ENCODE data around the gene ZMYM1. TPM values are rescaled to one million over a fixed set of nuclear protein-coding genes. Genes with fewer than 3 reads are reported as not detected.

ZMYM1 gene
- total and polyA plus RNA-seq, 2 of the 8 experiments (the other 6 are each of a cell fraction or from before 2014, with no cell fraction given) = 10.0 to 41.3 TPM

DNA sequence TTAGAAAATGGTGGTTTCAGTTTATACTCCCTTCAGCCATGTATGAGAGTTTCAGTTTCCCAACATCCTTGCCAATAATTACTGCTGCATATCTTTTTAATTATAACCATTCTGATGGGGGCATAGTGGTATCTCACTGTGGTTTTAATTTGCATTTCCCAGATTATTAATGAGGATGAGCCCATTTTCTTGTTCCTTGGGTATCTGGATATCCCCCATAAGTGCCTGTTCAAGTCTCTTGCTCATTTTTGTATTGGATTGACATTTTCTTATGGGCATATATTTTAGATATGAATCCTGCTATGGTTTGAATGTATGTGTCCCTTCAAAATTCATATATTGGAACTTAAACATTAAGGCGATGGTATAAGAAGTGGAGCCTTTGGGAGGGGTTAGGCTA is 45.8 kb upstream of the ZMYM1 start:
- H2AFZ ChIP-seq (ENCODE audit: low read length) = no peak overlapping the region
- H3K9me3 ChIP-seq (ENCODE audit: insufficient read depth in 2 of 2, low read depth in 1 of 2, low read length in 1 of 2) = peaks cover 4 to 13% of the 10 kb centered on the region in 2 experiments; a peak in 3 of 4 replicates
- no peak for FAIRE-seq

More for the DNA sequence above, 45.8 kb upstream of the ZMYM1 start:
- Histone ChIP-seq H4K91ac (replicated peaks; ENCODE audit: insufficient read length, low read length) (no peak overlapping the region), H3K27me3 (replicated peaks in 1 of 4; ENCODE audit: control insufficient read depth in 3 of 4, extremely low read depth in 1 of 4, insufficient read depth in 3 of 4, low read length in 3 of 4) (no peaks in the 10 kb centered on the region), H4K8ac (ENCODE audit: extremely low read depth, insufficient read depth, low read length) (no peak overlapping the region), H2AK5ac (ENCODE audit: low read depth, low read length) (no peak overlapping the region), H3K9ac (replicated peaks in 1 of 4; ENCODE audit: extremely low read depth in 1 of 4, low read depth in 3 of 4, low read length in 3 of 4) (no peak overlapping the region), H3K79me2 (ENCODE audit: control insufficient read depth in 1 of 2, insufficient read depth in 2 of 2, low read length in 2 of 2) (no peaks in the 10 kb centered on the region), H2BK12ac (ENCODE audit: low read depth, low read length) (no peak overlapping the region), H3K56ac (replicated peaks; ENCODE audit: insufficient read length, low read depth, low read length) (no peak overlapping the region), H3K36me3 (ENCODE audit: control insufficient read depth in 2 of 4, insufficient read depth in 4 of 4, low read length in 3 of 4) (no peaks in the 10 kb centered on the region), H3K14ac (ENCODE audit: insufficient read length) (no peak overlapping the region), H4K20me1 (replicated peaks in 1 of 2; ENCODE audit: control insufficient read depth in 1 of 2, insufficient read depth in 2 of 2, low read length in 2 of 2) (no peaks in the 10 kb centered on the region), H2BK20ac (ENCODE audit: low read length) (no peak overlapping the region), H2BK120ac (replicated peaks; ENCODE audit: low read depth, low read length) (no peak overlapping the region), H3K23me2 (ENCODE audit: low read depth, low read length) (peaks cover 5% of the 10 kb centered on the region; the same call in 1 of the 2 replicates), H3K4me1 (replicated peaks in 1 of 4; ENCODE audit: control insufficient read depth in 3 of 4, insufficient read depth in 4 of 4, low read length in 3 of 4) (no peaks in the 10 kb centered on the region), H3K27ac (ENCODE audit: low read depth, low read length) (no peak overlapping the region), H3K4ac (replicated peaks; ENCODE audit: insufficient read length, low read depth, low read length) (no peak overlapping the region), H3K79me1 (ENCODE audit: low read depth, low read length) (no peaks in the 10 kb centered on the region), H2BK15ac (ENCODE audit: low read length) (no peak overlapping the region), H4K5ac (ENCODE audit: insufficient read length, low read depth, low read length) (no peak overlapping the region), H3K23ac (ENCODE audit: insufficient read length) (no peak overlapping the region), H3K4me2 (ENCODE audit: insufficient read depth in 1 of 2, low read depth in 2 of 2, low read length in 2 of 2) (no peak overlapping the region), H2BK5ac (ENCODE audit: low read depth, low read length) (no peak overlapping the region), H3K18ac (ENCODE audit: extremely low read depth, low read length) (no peak overlapping the region), H3K4me3 (ENCODE audit: extremely low read depth in 1 of 4, insufficient read depth in 2 of 4, low read depth in 3 of 4, low read length in 4 of 4) (no peak overlapping the region)
- WGBS, 2 experiments (ENCODE audit: extremely low coverage in 1 of 2, insufficient coverage in 1 of 2, insufficient read length in 1 of 2, insufficient replicate concordance in 2 of 2, low coverage in 1 of 2, low lambda C conversion rate in 2 of 2, missing lambda C conversion rate in 1 of 2) = 90% methylated on average over 1 of the region's 1 CpG; no CpG with 5 or more reads in 1 of the 2 experiments
- POLR2A ChIA-PET (ENCODE audit: partially characterized antibody) = no interaction called here
- TF ChIP-seq BRCA1 (IDR thresholded peaks at IDR 0.05; ENCODE audit: low read depth, low read length) = no peak
- TF ChIP-seq, protein P1, sequence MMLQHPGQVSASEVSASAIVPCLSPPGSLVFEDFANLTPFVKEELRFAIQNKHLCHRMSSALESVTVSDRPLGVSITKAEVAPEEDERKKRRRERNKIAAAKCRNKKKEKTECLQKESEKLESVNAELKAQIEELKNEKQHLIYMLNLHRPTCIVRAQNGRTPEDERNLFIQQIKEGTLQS (IDR thresholded peaks at IDR 0.05; ENCODE audit: insufficient read depth, low read depth, low read length) = no peak
- no peak for TF ChIP-seq FOSL1 (IDR thresholded peaks at IDR 0.05; ENCODE audit: insufficient read depth, low read depth, low read length)
- no peak for TF ChIP-seq PHF8 (conservative IDR thresholded peaks at IDR 0.05; ENCODE audit: low read depth, low read length)
- no peak for TF ChIP-seq ASH2L (IDR thresholded peaks at IDR 0.05; ENCODE audit: low read length)
- TF ChIP-seq RBBP5 (IDR thresholded peaks at IDR 0.05; ENCODE audit: borderline replicate concordance, low read depth, low read length) = no peak
- TF ChIP-seq SUZ12 (IDR thresholded peaks at IDR 0.05; ENCODE audit: low read length) = no peak
- TF ChIP-seq JUND (IDR thresholded peaks at IDR 0.05; ENCODE audit: low read length) = no peak
- TF ChIP-seq CTBP2 (IDR thresholded peaks at IDR 0.05; ENCODE audit: borderline replicate concordance, insufficient read depth, insufficient read length, low read length) = no peak
- TF ChIP-seq TCF12 (IDR thresholded peaks at IDR 0.05; ENCODE audit: low read depth, low read length) = no peak
- no peak for TF ChIP-seq CREB1 (IDR thresholded peaks at IDR 0.05)
- no peak for TF ChIP-seq HDAC6 (IDR thresholded peaks at IDR 0.05; ENCODE audit: low read depth, low read length)
- DNase-seq (ENCODE audit: low read depth in 1 of 2, low spot score in 2 of 2) = no peak
- CTCF ChIA-PET (ENCODE audit: partially characterized antibody) = no interaction called here
